ENCODE data around the gene SLC35F3.

SLC35F3 gene

GRCh38 chr1:233936842-233937241 is 32.4 kb downstream of the SLC35F3 start:
- TF ChIP-seq CTCF (IDR thresholded peaks at IDR 0.05; ENCODE audit: low read depth, low read length), result no peak
- no peak for DNase-seq (ENCODE audit: extremely low read depth, low read depth)

- TF ChIP-seq CTCF (IDR thresholded peaks at IDR 0.05; ENCODE audit: low read depth, low read length), result no peak
- DNase-seq (ENCODE audit: extremely low read depth, low read depth), result no peak
Observed at GRCh38 chr1:233938476-233938875, 34.0 kb downstream of the SLC35F3 start.

- no peak for TF ChIP-seq CTCF (IDR thresholded peaks at IDR 0.05; ENCODE audit: low read depth, low read length)
- no peak for DNase-seq (ENCODE audit: extremely low read depth, low read depth)
Observed at GRCh38 chr1:233939451-233939850, 35.0 kb downstream of the SLC35F3 start.

- no peak for TF ChIP-seq CTCF (IDR thresholded peaks at IDR 0.05; ENCODE audit: low read depth, low read length)
Observed at GRCh38 chr1:233940908-233941307, 36.4 kb downstream of the SLC35F3 start.

GRCh38 chr1:233944601-233945000 is 40.1 kb downstream of the SLC35F3 start:
- DNase-seq (ENCODE audit: extremely low read depth, low read depth), result no peak
- no peak for TF ChIP-seq CTCF (IDR thresholded peaks at IDR 0.05; ENCODE audit: low read depth, low read length)

More at GRCh38 chr1:233940908-233941307, 36.4 kb downstream of the SLC35F3 start:
- no peak for DNase-seq (ENCODE audit: extremely low read depth, low read depth)

GRCh38 chr1:233945573-233945972 is 41.1 kb downstream of the SLC35F3 start:
- DNase-seq (ENCODE audit: extremely low read depth, low read depth), result no peak
- TF ChIP-seq CTCF (IDR thresholded peaks at IDR 0.05; ENCODE audit: low read depth, low read length), result no peak

GRCh38 chr1:233945979-233946378 is 41.5 kb downstream of the SLC35F3 start:
- no peak for DNase-seq (ENCODE audit: extremely low read depth, low read depth)
- TF ChIP-seq CTCF (IDR thresholded peaks at IDR 0.05; ENCODE audit: low read depth, low read length), result no peak
